ENCODE measurements around the gene FUT3.

Gene FUT3

GRCh38 chr19:5800361-5801270 lies 50.6 kb downstream of the FUT3 start:
- DNase-seq: no peak

GRCh38 chr19:5799247-5800241 lies 51.7 kb downstream of the FUT3 start:
- peak; percentile 97 for DNase-seq

- no peak for DNase-seq
These were observed 53.0 kb downstream of the FUT3 start for GRCh38 chr19:5798244-5798643.

GRCh38 chr19:5795382-5795919 lies 55.8 kb downstream of the FUT3 start:
- no peak for DNase-seq

- no peak for DNase-seq
These were observed 58.1 kb downstream of the FUT3 start for GRCh38 chr19:5793188-5793587.

Data from hematopoietic multipotent progenitor cell treated with erythropoietin and hydrocortisone succinate and interleukin-3 and kit ligand, for 4 days (in vitro differentiated cells).